SK-N-SH (cell line): ENCODE results near the gene BAIAP2L2. TPM values are rescaled to one million over a fixed set of nuclear protein-coding genes. Genes with fewer than 3 reads are reported as not detected.

ENCODE experiments used
- CTCF ChIA-PET: fragments of 300-600, 350-600 bp; formaldehyde crosslinking; extraction: SDS; loops from one replicate; lab custom pipeline; 2021; lab: Yijun Ruan, JAX
- POLR2A ChIA-PET: fragments of 350-600 bp; sonication (Branson Sonifier 250); formaldehyde crosslinking; extraction: SDS; loops from one replicate; lab custom pipeline; 2020; ENCODE audit warnings: antibody characterized with exemption, inconsistent platforms; lab: Yijun Ruan, JAX
- DNase-seq: peaks from one replicate; pipeline ENCODE4 v3.0.0; 2012
- H2AFZ ChIP-seq: fragments of 200-600 bp; sonication (generic); 2 replicates; pipeline ENCODE4 v1.8.1; 2016; ENCODE audit warnings: antibody characterized with exemption, mild to moderate bottlenecking, low read depth
- H3F3A ChIP-seq: fragments of 200-600 bp; sonication (generic); replicated peaks from 2 replicates; pipeline ENCODE3; 2016; ENCODE audit warnings: antibody characterized with exemption, mild to moderate bottlenecking; ENCODE audit not compliant: insufficient read depth
- H3K27ac ChIP-seq, 2 experiments: fragments of 200-500 bp in 1 of 2; fragments of 200-600 bp in 1 of 2; sonication (Bioruptor generic) in 1 of 2; sonication (generic), shearing (Covaris generic) in 1 of 2; 2 replicates each; pipeline versions ENCODE4 v1.5.1 to v1.6.1; 2014 to 2016; ENCODE audit warnings: low read depth in 2 of 2, inconsistent platforms in 1 of 2, low read length in 1 of 2, mild to moderate bottlenecking in 1 of 2, mixed read lengths in 1 of 2
- H3K27me3 ChIP-seq: fragments of 200-600 bp; sonication (generic), shearing (Covaris generic); 2 replicates; pipeline ENCODE4 v1.6.1; 2016; ENCODE audit warnings: mixed run types; ENCODE audit not compliant: insufficient read depth
- H3K36me3 ChIP-seq, 2 experiments: fragments of 200-500 bp in 1 of 2; fragments of 200-600 bp in 1 of 2; sonication (Bioruptor generic) in 1 of 2; sonication (generic) in 1 of 2; replicated peaks in 1 of 2; 2 replicates each; pipeline versions ENCODE3 to v1.5.1; 2014 to 2016; ENCODE audit warnings: low read length in 1 of 2, mild to moderate bottlenecking in 1 of 2; ENCODE audit not compliant: insufficient read depth in 2 of 2, control insufficient read depth in 1 of 2
- H3K4me1 ChIP-seq, 2 experiments: fragments of 200-500 bp in 1 of 2; fragments of 200-600 bp in 1 of 2; sonication (Bioruptor generic) in 1 of 2; sonication (generic), shearing (Covaris generic) in 1 of 2; 2 replicates each; pipeline versions ENCODE4 v1.5.1 to v1.6.1; 2014 to 2016; ENCODE audit warnings: low read depth in 1 of 2, low read length in 1 of 2, mixed run types in 1 of 2; ENCODE audit not compliant: insufficient read depth in 2 of 2, control insufficient read depth in 1 of 2
- H3K4me2 ChIP-seq: fragments of 200-600 bp; sonication (generic), shearing (Covaris generic); 2 replicates; pipeline ENCODE4 v1.6.1; 2017; ENCODE audit warnings: mixed run types
- H3K4me3 ChIP-seq, 2 experiments: fragments of 200-500 bp in 1 of 2; fragments of 200-600 bp in 1 of 2; sonication (Bioruptor generic) in 1 of 2; sonication (generic), shearing (Covaris generic) in 1 of 2; 2 replicates each; pipeline versions ENCODE4 v1.5.1 to v1.8.1; 2014 to 2016; ENCODE audit warnings: low read depth in 2 of 2, inconsistent platforms in 1 of 2, low read length in 1 of 2, mild to moderate bottlenecking in 1 of 2, mixed read lengths in 1 of 2, moderate library complexity in 1 of 2
- H3K79me2 ChIP-seq: fragments of 200-600 bp; sonication (generic); 2 replicates; pipeline ENCODE4 v1.8.1; 2017; ENCODE audit warnings: mild to moderate bottlenecking; ENCODE audit not compliant: insufficient read depth
- H3K9ac ChIP-seq: fragments of 200-600 bp; sonication (generic); 2 replicates; pipeline ENCODE4 v1.6.1; 2017; ENCODE audit warnings: mixed run types
- H3K9me2 ChIP-seq: fragments of 200-600 bp; sonication (generic); 2 replicates; pipeline ENCODE4 v1.6.1; 2017; ENCODE audit warnings: mixed run types
- H3K9me3 ChIP-seq: fragments of 200-600 bp; sonication (generic); 2 replicates; pipeline ENCODE4 v1.6.1; 2017; ENCODE audit warnings: mixed run types, mild to moderate bottlenecking, moderate library complexity
- H4K20me1 ChIP-seq: fragments of 200-600 bp; sonication (generic); 2 replicates; pipeline ENCODE4 v1.6.1; 2017; ENCODE audit warnings: mild to moderate bottlenecking, mixed run types; ENCODE audit not compliant: insufficient read depth
- CHD2 ChIP-seq: fragments of 150-350 bp; IDR thresholded peaks from 2 replicates; pipeline ENCODE4 v1.6.1; 2018; ENCODE audit warnings: low read length; ENCODE audit not compliant: partially characterized antibody
- FOXJ3 ChIP-seq: sonication (generic); formaldehyde crosslinking; IDR thresholded peaks from 2 replicates; pipeline ENCODE4 v1.5.1; 2020; ENCODE audit warnings: mild to moderate bottlenecking, missing genetic modification reagents
- GATA2 ChIP-seq: sonication (generic); formaldehyde crosslinking; IDR thresholded peaks from 2 replicates; pipeline ENCODE4 v1.5.0; 2020; ENCODE audit warnings: mild to moderate bottlenecking, missing genetic modification reagents
- MEF2A ChIP-seq: IDR thresholded peaks from 2 replicates; pipeline ENCODE4 v1.4.0; 2012; ENCODE audit warnings: low read depth, borderline replicate concordance
- MXI1 ChIP-seq: IDR thresholded peaks from 2 replicates; pipeline ENCODE4 v1.6.1; 2012; ENCODE audit warnings: mild to moderate bottlenecking, low read depth, low read length, improper control_type of control experiment
- NFIC ChIP-seq: IDR thresholded peaks from 2 replicates; pipeline ENCODE4 v1.4.0; 2012; ENCODE audit warnings: borderline replicate concordance
- RCOR1 ChIP-seq: fragments of 150-350 bp; IDR thresholded peaks from 2 replicates; pipeline ENCODE4 v1.6.1; 2017; ENCODE audit warnings: antibody characterized with exemption, low read length
- SIN3A ChIP-seq: IDR thresholded peaks from 2 replicates; pipeline ENCODE4 v1.6.1; 2012; ENCODE audit warnings: low read depth, mild to moderate bottlenecking, low read length, moderate library complexity, borderline replicate concordance
- SMC3 ChIP-seq: IDR thresholded peaks from 2 replicates; pipeline ENCODE4 v1.6.1; 2012; ENCODE audit warnings: low read depth, low read length, improper control_type of control experiment
- TAF1 ChIP-seq: IDR thresholded peaks from 2 replicates; pipeline ENCODE4 v1.6.1; 2012; ENCODE audit warnings: low read depth, mild to moderate bottlenecking, low read length, moderate library complexity, borderline replicate concordance
- TEAD4 ChIP-seq: IDR thresholded peaks from 2 replicates; pipeline ENCODE4 v1.4.0; 2012; ENCODE audit warnings: mild to moderate bottlenecking, borderline replicate concordance; ENCODE audit not compliant: insufficient read depth
- YY1 ChIP-seq: IDR thresholded peaks from 2 replicates; pipeline ENCODE4 v1.4.0; 2012; ENCODE audit warnings: low read depth, mild to moderate bottlenecking
- WGBS: methylation state at CpG from one replicate; pipeline ENCODE4 v1.1.6; 2017; ENCODE audit warnings: low lambda C conversion rate; 5-methylcytosine and 5-hydroxymethylcytosine counted together
- polyA plus RNA-seq, 3 experiments: library from polyadenylated mRNA; depleted of rRNA; stranded (reverse); fragments of >200 nt; gene quantifications; 2 replicates each; pipeline ENCODE4 v1.2.3, GENCODE V29; 2012
- TF ChIP-seq, protein P1 (sequence below): IDR thresholded peaks from 2 replicates; pipeline ENCODE4; 2012
- TF ChIP-seq, protein P2 (sequence below): IDR thresholded peaks from 2 replicates; pipeline ENCODE4 v1.6.1; 2012; ENCODE audit warnings: mild to moderate bottlenecking, low read depth, low read length, moderate library complexity
- TF ChIP-seq, protein P3 (sequence below): fragments of 150-350 bp; IDR thresholded peaks from 2 replicates; pipeline ENCODE4 v1.6.1; 2016; ENCODE audit warnings: mild to moderate bottlenecking, low read depth, low read length
- TF ChIP-seq, protein P4 (sequence below): fragments of 150-350 bp; IDR thresholded peaks from 2 replicates; pipeline ENCODE4 v1.6.1; 2017; ENCODE audit warnings: antibody characterized with exemption, low read length, low read depth, borderline replicate concordance
- TF ChIP-seq, protein P5 (sequence below): IDR thresholded peaks from 2 replicates; pipeline ENCODE4 v1.4.0; 2012; ENCODE audit warnings: low read depth, borderline replicate concordance

The BAIAP2L2 gene
- polyA plus RNA-seq, 1 of the 3 experiments (the other 2 are of a cell fraction), result 0.16 TPM

DNA sequence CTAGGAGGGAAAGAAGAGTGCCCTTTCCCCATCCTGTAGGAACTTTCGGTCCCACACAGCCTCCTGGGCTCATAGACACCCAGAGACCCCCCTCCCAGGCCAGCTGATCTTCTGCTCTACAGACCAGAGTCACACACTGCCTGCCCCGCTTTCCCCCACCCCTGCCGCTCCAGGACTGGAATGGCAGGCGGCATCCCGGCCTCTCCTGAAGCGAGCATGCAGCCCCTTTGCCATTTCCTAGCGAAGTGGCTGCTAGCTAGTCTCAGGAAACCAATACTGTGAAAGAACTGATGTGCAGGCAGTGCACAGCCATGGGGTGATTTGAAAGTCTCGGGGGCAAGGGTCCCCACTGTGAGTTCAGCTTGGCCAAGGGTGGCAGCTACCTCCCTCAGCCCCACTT, 44.9 kb downstream of the BAIAP2L2 start:
- H3K79me2 ChIP-seq, result no peaks in the 10 kb centered on the region
- POLR2A ChIA-PET, result no interaction called here

DNA sequence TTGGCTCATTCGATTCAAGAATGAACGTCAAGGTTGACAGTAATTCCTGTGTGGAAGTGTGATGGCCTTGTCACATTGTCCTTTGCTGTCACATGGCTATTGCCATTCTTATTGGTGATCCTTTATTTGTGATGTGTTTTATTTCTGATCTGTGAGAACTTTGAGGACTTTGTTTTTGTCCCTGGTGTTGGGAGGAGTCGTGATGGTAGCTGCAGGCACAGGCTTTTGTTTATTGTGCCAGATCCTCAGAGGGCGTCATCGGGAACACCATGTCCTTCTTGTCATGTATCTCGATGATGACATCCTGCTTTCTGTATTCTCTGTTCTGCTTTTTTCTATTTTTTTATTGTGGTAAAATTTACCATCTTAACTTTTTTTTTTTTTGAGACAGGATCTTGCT, 47.7 kb downstream of the BAIAP2L2 start:
- no peak overlapping the region for H2AFZ ChIP-seq
- no peak for DNase-seq
- POLR2A ChIA-PET, result no interaction called here
- TF ChIP-seq SMC3, result no peak
- TF ChIP-seq MXI1, result no peak
- no peak for TF ChIP-seq GATA2 (CRISPR knock-in tag)
- no peak for TF ChIP-seq TEAD4
- TF ChIP-seq, protein P1, sequence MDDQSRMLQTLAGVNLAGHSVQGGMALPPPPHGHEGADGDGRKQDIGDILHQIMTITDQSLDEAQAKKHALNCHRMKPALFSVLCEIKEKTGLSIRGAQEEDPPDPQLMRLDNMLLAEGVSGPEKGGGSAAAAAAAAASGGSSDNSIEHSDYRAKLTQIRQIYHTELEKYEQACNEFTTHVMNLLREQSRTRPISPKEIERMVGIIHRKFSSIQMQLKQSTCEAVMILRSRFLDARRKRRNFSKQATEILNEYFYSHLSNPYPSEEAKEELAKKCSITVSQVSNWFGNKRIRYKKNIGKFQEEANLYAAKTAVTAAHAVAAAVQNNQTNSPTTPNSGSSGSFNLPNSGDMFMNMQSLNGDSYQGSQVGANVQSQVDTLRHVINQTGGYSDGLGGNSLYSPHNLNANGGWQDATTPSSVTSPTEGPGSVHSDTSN, result no peak
- TF ChIP-seq MEF2A, result no peak
- TF ChIP-seq, protein P2, sequence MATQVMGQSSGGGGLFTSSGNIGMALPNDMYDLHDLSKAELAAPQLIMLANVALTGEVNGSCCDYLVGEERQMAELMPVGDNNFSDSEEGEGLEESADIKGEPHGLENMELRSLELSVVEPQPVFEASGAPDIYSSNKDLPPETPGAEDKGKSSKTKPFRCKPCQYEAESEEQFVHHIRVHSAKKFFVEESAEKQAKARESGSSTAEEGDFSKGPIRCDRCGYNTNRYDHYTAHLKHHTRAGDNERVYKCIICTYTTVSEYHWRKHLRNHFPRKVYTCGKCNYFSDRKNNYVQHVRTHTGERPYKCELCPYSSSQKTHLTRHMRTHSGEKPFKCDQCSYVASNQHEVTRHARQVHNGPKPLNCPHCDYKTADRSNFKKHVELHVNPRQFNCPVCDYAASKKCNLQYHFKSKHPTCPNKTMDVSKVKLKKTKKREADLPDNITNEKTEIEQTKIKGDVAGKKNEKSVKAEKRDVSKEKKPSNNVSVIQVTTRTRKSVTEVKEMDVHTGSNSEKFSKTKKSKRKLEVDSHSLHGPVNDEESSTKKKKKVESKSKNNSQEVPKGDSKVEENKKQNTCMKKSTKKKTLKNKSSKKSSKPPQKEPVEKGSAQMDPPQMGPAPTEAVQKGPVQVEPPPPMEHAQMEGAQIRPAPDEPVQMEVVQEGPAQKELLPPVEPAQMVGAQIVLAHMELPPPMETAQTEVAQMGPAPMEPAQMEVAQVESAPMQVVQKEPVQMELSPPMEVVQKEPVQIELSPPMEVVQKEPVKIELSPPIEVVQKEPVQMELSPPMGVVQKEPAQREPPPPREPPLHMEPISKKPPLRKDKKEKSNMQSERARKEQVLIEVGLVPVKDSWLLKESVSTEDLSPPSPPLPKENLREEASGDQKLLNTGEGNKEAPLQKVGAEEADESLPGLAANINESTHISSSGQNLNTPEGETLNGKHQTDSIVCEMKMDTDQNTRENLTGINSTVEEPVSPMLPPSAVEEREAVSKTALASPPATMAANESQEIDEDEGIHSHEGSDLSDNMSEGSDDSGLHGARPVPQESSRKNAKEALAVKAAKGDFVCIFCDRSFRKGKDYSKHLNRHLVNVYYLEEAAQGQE, result no peak
- TF ChIP-seq, protein P3, sequence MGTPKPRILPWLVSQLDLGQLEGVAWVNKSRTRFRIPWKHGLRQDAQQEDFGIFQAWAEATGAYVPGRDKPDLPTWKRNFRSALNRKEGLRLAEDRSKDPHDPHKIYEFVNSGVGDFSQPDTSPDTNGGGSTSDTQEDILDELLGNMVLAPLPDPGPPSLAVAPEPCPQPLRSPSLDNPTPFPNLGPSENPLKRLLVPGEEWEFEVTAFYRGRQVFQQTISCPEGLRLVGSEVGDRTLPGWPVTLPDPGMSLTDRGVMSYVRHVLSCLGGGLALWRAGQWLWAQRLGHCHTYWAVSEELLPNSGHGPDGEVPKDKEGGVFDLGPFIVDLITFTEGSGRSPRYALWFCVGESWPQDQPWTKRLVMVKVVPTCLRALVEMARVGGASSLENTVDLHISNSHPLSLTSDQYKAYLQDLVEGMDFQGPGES, result no peak
- TF ChIP-seq, protein P4, sequence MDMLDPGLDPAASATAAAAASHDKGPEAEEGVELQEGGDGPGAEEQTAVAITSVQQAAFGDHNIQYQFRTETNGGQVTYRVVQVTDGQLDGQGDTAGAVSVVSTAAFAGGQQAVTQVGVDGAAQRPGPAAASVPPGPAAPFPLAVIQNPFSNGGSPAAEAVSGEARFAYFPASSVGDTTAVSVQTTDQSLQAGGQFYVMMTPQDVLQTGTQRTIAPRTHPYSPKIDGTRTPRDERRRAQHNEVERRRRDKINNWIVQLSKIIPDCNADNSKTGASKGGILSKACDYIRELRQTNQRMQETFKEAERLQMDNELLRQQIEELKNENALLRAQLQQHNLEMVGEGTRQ, result no peak
- TF ChIP-seq RCOR1, result no peak
- TF ChIP-seq NFIC, result no peak
- TF ChIP-seq FOXJ3, result no peak
- TF ChIP-seq, protein P5, sequence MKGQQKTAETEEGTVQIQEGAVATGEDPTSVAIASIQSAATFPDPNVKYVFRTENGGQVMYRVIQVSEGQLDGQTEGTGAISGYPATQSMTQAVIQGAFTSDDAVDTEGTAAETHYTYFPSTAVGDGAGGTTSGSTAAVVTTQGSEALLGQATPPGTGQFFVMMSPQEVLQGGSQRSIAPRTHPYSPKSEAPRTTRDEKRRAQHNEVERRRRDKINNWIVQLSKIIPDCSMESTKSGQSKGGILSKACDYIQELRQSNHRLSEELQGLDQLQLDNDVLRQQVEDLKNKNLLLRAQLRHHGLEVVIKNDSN, result no peak
- TF ChIP-seq TAF1, result no peak

More for the DNA sequence above, 44.9 kb downstream of the BAIAP2L2 start:
- Histone ChIP-seq H3K9me2 (no peaks in the 10 kb centered on the region), H4K20me1 (no peaks in the 10 kb centered on the region), H3K36me3 (peaks cover 0 to 20% of the 10 kb centered on the region in 2 experiments), H3K4me1 (no peaks in the 10 kb centered on the region), H3K9me3 (no peaks in the 10 kb centered on the region), H3K27me3 (no peaks in the 10 kb centered on the region), H3K4me2 (no peak overlapping the region), H3K9ac (no peak overlapping the region), H3F3A (no peaks in the 10 kb centered on the region), H3K27ac (no peak overlapping the region), H3K4me3 (no peak overlapping the region), H2AFZ (no peak overlapping the region)
- TF ChIP-seq CHD2 (no peak), YY1 (no peak), SIN3A (no peak)
- TF ChIP-seq, protein P4, result no peak
- 40% methylated on average over 1 of the region's 8 CpGs for WGBS
- DNase-seq, result no peak
- CTCF ChIA-PET, result interaction anchor here (1.3 kb wide), 1 partner anchor 14 kb away, joined by 5 read pairs; no protein-coding TSS in a partner anchor

More for the DNA sequence above, 47.7 kb downstream of the BAIAP2L2 start:
- Histone ChIP-seq H3K4me2 (no peak overlapping the region), H3K4me3 (no peak overlapping the region), H3K9me2 (no peaks in the 10 kb centered on the region), H3F3A (no peaks in the 10 kb centered on the region), H3K79me2 (no peaks in the 10 kb centered on the region), H3K4me1 (peaks cover 0 to 3% of the 10 kb centered on the region in 2 experiments; a peak in 1 of 4 replicates), H3K36me3 (peaks cover 0 to 22% of the 10 kb centered on the region in 2 experiments), H3K9ac (no peak overlapping the region), H3K9me3 (no peaks in the 10 kb centered on the region), H3K27ac (no peak overlapping the region), H3K27me3 (no peaks in the 10 kb centered on the region), H4K20me1 (no peaks in the 10 kb centered on the region)
- WGBS, result 90% methylated on average over 6 of the region's 6 CpGs
- CTCF ChIA-PET, result no interaction called here
